GM12892 (cell line): ENCODE results near the gene CEP83.
"Not testable (repeated sequence)": the region's sequence is repeated elsewhere in the genome, so short reads cannot be mapped to it uniquely, and the experiment has no call there.

Source experiments
- POLR2A ChIP-seq: IDR thresholded peaks from 2 replicates; pipeline ENCODE4 v1.6.1; 2011; ENCODE audit warnings: low read depth, low read length, control low read depth
- POLR2AphosphoS5 ChIP-seq: IDR thresholded peaks from 2 replicates; pipeline ENCODE4 v1.6.1; 2011; ENCODE audit warnings: low read depth, low read length, control low read depth
- TAF1 ChIP-seq: IDR thresholded peaks from 2 replicates; pipeline ENCODE4 v1.6.1; 2011; ENCODE audit warnings: low read depth, mild to moderate bottlenecking, control low read depth, low read length, borderline replicate concordance

GRCh38 chr12:94454318-94454717, 5.3 kb downstream of the CEP83 start:
- not testable (repeated sequence) for TF ChIP-seq POLR2A, TAF1, POLR2AphosphoS5
